Nephron progenitor cell (in vitro differentiated cells): ENCODE data around the gene NID2.

Experiments used
- DNase-seq: peaks from one replicate; pipeline ENCODE4 v3.0.0; 2021
- H3K27ac Mint-ChIP-seq: 2 replicates; pipeline ENCODE4 v1.8.0; 2021; ENCODE audit warnings: mild to moderate bottlenecking, moderate library complexity, mixed read lengths
- H3K27me3 Mint-ChIP-seq: 2 replicates; pipeline ENCODE4 v1.8.0; 2021; ENCODE audit warnings: mild to moderate bottlenecking, low read depth, mixed read lengths; ENCODE audit not compliant: poor library complexity
- H3K36me3 Mint-ChIP-seq: 2 replicates; pipeline ENCODE4 v1.8.0; 2021; ENCODE audit warnings: low read depth, mixed read lengths
- H3K4me1 Mint-ChIP-seq: 2 replicates; pipeline ENCODE4 v1.8.0; 2021; ENCODE audit warnings: mixed read lengths
- H3K4me3 Mint-ChIP-seq: 2 replicates; pipeline ENCODE4 v1.8.0; 2021; ENCODE audit warnings: mild to moderate bottlenecking, moderate library complexity, mixed read lengths
- H3K9me3 Mint-ChIP-seq: 2 replicates; pipeline ENCODE4 v1.8.0; 2021; ENCODE audit warnings: mild to moderate bottlenecking, moderate library complexity, mixed read lengths
- TF ChIP-seq, protein P1 (sequence below): fragments of 200-600 bp; sonication (generic); IDR thresholded peaks from 2 replicates; pipeline ENCODE4 v1.5.0; 2021; ENCODE audit warnings: antibody characterized with exemption

Gene NID2

DNA sequence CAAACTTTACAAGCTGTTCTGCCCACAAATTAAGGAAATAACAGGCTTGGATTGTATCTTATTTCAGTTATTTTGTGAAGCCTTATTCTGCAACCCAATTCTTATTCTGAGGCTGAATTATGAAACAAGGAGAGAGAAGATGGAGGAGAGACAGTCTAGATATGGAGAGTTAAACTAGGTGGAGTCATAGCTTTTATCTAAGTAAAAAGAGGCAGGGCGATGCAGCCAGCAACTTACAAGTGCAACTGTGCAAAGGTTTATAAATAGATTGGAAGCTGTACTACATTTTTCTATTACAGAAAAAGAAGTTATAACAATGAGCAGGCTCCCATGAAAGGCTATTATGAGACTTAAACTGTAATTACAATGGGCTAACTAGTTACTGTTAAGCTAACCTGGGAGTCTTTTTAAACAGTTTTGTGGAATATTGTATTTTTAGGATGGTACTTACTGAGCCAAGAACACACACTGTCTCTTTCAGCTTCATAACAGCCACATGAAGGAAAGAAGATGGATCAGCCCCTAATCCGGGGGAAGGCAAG, 22.4 kb downstream of the NID2 start:
- Mint-ChIP-seq H3K4me3 (no peak overlapping the region), H3K4me1 (peaks cover 67% of the 10 kb centered on the region)

DNA sequence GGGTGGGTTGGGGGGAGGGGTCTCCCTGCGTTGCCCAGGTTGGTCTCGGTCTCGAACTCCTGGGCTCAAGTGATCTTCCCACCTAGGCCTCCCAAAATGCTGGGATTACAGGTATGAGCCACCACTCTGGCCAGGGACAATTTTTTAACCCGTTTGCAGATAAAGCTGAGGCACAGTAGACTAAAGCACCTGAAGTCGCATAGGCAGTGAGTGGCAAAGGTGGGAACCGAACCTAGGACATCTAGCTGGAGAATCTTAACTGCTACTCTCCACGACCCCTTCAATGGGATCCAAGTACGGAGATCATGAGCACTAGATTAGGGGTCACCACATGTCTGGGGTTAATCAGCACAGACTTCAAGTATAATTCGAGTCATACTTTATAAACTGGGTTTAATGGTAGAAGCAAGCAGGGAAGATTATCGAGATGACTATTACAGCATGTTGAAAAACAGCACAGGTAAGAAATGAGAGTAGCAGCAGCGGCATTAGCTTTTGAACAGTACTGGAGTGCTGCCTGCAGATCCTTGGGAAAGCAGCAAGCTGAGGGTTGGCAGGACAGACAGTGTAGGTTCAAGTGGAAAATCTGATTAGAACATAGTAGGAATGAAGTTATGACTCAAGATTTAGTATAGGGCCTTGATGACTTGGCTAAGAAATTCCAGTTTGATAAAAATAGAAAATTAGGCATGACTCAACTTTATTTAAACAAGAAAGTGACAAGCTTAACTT, 23.9 kb downstream of the NID2 start:
- Mint-ChIP-seq H3K9me3 (no peaks in the 10 kb centered on the region), H3K4me1 (peaks cover 52% of the 10 kb centered on the region), H3K36me3 (peaks cover 20% of the 10 kb centered on the region), H3K27me3 (peaks cover 12% of the 10 kb centered on the region), H3K4me3 (no peak overlapping the region), H3K27ac (no peak overlapping the region)
- TF ChIP-seq, protein P1, sequence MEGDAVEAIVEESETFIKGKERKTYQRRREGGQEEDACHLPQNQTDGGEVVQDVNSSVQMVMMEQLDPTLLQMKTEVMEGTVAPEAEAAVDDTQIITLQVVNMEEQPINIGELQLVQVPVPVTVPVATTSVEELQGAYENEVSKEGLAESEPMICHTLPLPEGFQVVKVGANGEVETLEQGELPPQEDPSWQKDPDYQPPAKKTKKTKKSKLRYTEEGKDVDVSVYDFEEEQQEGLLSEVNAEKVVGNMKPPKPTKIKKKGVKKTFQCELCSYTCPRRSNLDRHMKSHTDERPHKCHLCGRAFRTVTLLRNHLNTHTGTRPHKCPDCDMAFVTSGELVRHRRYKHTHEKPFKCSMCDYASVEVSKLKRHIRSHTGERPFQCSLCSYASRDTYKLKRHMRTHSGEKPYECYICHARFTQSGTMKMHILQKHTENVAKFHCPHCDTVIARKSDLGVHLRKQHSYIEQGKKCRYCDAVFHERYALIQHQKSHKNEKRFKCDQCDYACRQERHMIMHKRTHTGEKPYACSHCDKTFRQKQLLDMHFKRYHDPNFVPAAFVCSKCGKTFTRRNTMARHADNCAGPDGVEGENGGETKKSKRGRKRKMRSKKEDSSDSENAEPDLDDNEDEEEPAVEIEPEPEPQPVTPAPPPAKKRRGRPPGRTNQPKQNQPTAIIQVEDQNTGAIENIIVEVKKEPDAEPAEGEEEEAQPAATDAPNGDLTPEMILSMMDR = no peak
- DNase-seq = no peak

More for the DNA sequence above, 22.4 kb downstream of the NID2 start:
- peak overlapping the region; percentile 77 for H3K27ac Mint-ChIP-seq
- TF ChIP-seq, protein P1 = no peak
- peaks cover 9% of the 10 kb centered on the region for H3K36me3 Mint-ChIP-seq
- H3K9me3 Mint-ChIP-seq = no peaks in the 10 kb centered on the region
- peaks cover 12% of the 10 kb centered on the region for H3K27me3 Mint-ChIP-seq
- DNase-seq = no peak

DNA sequence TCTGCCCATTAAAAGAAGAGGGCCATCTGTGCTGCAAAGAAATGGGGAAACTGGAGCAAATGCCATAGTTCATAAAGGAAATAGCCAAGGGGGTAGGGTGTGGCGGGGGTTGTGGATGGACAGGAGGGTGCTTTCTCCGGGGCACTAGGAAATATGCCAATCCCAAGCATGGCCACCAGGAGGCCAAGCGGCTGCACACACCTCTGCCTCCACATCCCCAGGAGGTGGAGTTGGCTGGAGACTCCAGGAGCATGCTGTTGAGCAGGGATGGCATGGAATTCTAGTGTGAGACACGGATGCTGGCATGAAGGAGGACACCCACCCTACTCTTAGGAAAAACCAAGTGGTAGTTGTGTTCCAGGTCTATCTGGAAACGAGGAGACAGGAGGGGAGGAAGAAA, 25.2 kb downstream of the NID2 start:
- DNase-seq = peak; percentile 59
- H3K4me1 Mint-ChIP-seq = peaks cover 44% of the 10 kb centered on the region
- no peaks in the 10 kb centered on the region for H3K9me3 Mint-ChIP-seq
- H3K27ac Mint-ChIP-seq = no peak overlapping the region
- TF ChIP-seq, protein P1 = peak; percentile 61
- H3K27me3 Mint-ChIP-seq = peaks cover 12% of the 10 kb centered on the region
- no peak overlapping the region for H3K4me3 Mint-ChIP-seq
- peaks cover 25% of the 10 kb centered on the region for H3K36me3 Mint-ChIP-seq

DNA sequence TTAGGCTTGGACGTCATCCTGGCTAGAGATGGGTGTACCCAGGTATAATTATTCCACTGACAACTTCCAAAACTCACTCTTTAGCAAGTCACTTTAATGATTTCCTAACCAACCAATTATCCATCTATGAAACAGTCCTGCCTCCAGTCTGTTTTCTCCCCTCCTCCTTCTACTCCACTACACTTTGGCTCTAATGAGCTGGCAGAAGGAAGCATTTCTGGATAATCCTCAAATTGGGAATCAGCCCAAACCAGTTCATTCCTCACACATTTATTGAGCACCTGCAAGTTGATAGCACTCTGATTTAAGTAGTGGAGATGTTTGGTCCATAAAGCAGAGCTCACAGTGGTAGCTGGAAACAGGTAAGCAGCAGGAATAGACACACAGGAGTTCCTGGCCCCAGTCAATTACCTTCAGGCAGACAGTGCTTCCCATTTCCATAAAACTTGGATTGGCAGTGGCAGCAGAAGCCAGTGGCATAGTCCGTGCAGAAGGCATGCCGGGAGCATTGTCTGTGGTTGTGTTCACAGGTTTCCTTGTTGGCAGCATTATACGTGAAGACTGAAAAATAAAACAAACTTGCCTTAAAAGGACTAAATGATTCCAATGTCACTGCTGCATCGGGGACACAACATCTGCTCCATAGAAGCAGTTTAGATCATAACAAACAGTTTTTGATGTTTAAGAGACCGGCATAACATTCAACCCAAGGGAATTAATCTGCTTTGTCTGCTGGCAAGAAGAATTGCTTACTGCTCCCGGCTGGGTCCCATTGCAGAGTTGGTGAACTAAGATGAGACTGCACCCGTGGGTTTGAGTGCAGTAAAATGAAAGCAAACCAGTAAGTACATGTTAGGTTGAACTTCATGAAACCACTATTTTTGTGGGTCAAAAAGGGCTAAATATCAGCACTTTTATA, 26.2 kb downstream of the NID2 start:
- no peak overlapping the region for H3K27ac Mint-ChIP-seq
- no peaks in the 10 kb centered on the region for H3K9me3 Mint-ChIP-seq
- DNase-seq = no peak
- H3K4me3 Mint-ChIP-seq = no peak overlapping the region
- H3K27me3 Mint-ChIP-seq = peaks cover 12% of the 10 kb centered on the region
- peaks cover 33% of the 10 kb centered on the region for H3K4me1 Mint-ChIP-seq
- peaks cover 34% of the 10 kb centered on the region for H3K36me3 Mint-ChIP-seq
- TF ChIP-seq, protein P1 = no peak

DNA sequence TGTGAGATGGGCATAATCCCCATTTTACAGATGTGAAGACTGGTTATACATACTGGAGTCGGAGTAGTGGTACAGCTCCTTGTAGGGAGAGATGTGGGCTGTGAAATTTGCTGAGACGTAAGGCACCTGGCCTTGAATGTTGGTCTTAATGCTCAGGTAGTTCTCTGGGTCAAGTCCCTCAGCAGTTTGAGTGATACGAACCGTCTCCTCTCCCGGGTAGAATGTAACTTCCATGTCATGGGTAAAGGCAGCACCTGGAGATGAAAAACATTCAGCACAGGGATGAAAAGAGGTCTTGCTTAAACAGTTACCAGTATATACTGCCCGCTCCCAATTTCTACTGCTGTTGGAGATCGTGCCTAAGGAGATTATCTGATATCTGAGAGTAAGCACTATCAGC, 28.3 kb downstream of the NID2 start:
- Mint-ChIP-seq H3K36me3 (peaks cover 54% of the 10 kb centered on the region), H3K9me3 (no peaks in the 10 kb centered on the region), H3K27ac (no peak overlapping the region), H3K27me3 (peaks cover 9% of the 10 kb centered on the region), H3K4me3 (no peak overlapping the region), H3K4me1 (peaks cover 16% of the 10 kb centered on the region)
- TF ChIP-seq, protein P1 = no peak
- DNase-seq = no peak
